HG03469 (cell line): ENCODE measurements around the gene RAB3B.
"Not testable (repeated sequence)": the region's sequence is repeated elsewhere in the genome, so short reads cannot be mapped to it uniquely, and the experiment has no call there.

Experiments
- ATAC-seq: cut with Tn5 transposase; IDR thresholded peaks from one replicate; pipeline ENCODE4 v1.9.1; 2021; ENCODE audit warnings: mild to moderate bottlenecking, moderate library complexity, moderate number of reproducible peaks; ENCODE audit not compliant: unreplicated experiment

Gene RAB3B

DNA sequence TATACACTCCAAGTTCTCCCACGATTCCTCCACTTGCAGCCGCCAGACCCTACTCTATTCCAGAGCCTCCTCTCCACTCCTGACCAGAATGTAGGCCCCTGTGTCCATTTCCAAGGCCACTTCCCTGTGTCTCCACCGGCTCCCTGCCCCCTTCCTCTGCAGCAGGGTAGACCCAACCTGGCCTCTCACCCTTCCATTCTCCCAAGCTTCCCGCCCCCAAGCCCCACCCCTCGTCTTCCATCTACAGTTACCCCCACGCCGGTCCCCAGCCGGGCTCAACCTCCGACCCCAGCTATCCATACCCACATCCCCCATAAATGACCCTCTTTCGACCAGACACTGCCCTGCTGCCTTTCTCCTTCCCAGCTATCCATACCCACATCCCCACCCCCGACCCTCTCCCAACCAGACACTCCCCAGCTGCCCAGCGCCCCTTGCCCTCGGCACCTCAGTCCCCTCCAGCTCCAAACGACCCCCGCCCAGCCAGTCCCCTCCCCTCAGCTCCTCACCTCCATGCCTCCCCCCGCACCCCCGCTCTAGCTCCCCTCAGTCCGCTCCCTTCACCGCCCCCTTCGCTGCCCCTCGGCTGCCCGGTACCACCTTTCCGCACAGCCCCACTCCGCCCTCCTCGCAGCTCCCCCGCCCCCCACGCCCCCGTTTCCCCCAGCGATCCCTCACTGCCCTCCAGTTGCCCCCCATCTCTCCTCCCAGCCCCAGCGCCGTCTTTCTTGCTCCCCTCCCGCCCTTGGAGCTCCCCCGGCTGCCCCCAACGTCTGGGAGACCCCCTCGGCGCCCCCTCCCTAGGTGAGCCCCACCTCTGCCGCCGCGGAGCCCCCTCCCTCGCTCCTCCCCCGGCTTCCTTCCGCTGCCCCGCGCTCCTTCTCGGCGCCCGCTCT, 670 bp downstream of the RAB3B start:
- ATAC-seq, result no peak

DNA sequence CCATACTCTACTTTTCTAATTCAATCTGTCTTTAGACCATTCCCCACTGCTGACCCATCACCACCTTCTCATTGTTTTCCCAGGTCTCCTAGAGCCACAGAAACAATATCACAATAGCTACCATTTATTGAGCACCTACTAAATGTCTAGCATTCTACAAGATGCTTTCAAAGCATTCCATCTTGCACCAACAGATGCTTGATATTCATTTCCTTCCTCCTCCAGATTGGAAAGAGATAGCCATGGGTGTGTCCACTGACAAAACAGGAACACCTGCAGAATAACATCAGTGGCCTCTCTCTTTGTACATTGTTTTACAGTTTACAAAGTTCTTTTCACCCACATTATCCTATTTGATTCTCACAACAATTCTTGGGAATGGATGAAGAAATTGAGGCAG, 2.2 kb downstream of the RAB3B start:
- no peak for ATAC-seq

DNA sequence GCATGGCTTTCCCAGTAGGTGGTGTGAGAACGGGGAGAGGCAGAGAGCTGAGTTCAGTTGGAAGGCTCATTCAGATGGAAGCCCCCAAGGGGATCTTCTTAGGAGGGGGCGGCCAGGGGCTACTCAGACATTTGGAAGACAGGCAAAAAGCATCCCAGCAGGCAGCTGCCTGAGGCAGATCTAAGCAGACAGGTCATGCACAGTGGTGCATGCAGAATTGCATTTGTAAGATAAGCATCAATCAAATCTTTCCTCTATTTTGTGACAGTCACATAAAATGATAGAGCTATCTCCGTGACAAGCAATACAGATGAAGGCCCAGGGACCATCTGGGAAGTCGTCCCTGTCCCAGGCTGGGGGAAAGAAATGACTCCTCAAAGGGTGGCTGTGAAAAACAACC, 3.8 kb downstream of the RAB3B start:
- ATAC-seq, result no peak

- ATAC-seq, result no peak
Observed at GRCh38 chr1:51982161-51982560, 8.3 kb downstream of the RAB3B start.

GRCh38 chr1:51981555-51981954, 8.9 kb downstream of the RAB3B start:
- ATAC-seq, result no peak

- ATAC-seq, result no peak
Observed at GRCh38 chr1:51978099-51978498, 12.4 kb downstream of the RAB3B start.

GRCh38 chr1:51976846-51977602, 13.5 kb downstream of the RAB3B start:
- no peak for ATAC-seq

GRCh38 chr1:51973587-51974474, 16.7 kb downstream of the RAB3B start:
- ATAC-seq, result no peak

GRCh38 chr1:51969038-51969705, 21.3 kb downstream of the RAB3B start:
- ATAC-seq, result no peak

DNA sequence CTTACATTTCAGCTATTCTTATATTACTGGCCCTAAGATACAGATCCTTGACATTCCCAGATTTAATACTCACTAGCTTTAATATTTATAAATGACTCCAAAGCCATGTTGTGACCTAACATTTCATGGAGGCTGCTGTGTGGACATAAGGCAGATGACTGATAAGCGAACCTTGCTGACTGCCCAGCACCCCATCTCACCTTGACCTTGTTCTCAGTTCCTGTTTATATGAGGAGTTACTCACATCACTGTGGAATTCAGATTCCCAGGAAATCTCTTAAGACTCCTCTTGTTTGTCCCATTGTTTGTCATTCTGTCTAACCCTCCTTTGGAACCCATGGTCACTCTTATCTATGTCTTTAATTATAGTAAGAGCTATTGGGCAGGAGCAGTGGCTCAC, 21.9 kb downstream of the RAB3B start:
- no peak for ATAC-seq

GRCh38 chr1:51967213-51967791, 23.2 kb downstream of the RAB3B start:
- not testable (repeated sequence) for ATAC-seq

GRCh38 chr1:51966559-51966958, 23.9 kb downstream of the RAB3B start:
- ATAC-seq, result no peak

GRCh38 chr1:51964309-51964696, 26.2 kb downstream of the RAB3B start:
- no peak for ATAC-seq

DNA sequence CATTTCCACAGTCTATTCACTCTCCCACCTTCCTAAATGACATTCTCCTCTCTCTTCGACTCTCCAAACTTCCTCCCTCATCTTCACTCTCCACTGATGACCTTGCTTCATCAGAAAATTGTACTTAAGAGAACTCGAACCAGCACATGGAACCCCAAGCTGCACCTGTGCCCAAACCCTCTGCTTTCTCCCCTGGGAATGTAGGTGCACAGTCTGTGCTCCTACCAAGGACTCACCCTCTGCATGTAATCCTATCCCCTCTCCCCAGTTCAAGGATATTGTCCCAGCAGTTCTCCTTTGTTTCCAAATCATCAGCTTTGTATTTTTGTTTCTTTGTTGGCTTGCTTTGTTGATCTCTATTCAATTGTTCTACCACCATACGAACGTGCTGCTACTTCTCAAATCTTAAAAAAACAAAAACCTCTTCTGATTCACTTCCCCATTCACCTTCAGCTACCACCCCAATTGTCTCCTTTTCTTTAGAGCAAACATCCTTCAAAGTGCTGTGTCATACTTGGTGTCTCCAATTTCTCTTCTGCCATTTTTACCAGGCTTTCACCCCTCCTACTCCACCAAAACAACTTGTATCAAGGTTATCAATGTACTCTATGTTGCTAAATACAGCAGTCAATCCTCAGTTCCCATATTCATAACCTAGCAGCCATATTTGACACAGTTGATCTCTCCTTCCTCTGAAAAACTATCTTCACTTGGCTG, 26.8 kb downstream of the RAB3B start:
- ATAC-seq, result no peak

DNA sequence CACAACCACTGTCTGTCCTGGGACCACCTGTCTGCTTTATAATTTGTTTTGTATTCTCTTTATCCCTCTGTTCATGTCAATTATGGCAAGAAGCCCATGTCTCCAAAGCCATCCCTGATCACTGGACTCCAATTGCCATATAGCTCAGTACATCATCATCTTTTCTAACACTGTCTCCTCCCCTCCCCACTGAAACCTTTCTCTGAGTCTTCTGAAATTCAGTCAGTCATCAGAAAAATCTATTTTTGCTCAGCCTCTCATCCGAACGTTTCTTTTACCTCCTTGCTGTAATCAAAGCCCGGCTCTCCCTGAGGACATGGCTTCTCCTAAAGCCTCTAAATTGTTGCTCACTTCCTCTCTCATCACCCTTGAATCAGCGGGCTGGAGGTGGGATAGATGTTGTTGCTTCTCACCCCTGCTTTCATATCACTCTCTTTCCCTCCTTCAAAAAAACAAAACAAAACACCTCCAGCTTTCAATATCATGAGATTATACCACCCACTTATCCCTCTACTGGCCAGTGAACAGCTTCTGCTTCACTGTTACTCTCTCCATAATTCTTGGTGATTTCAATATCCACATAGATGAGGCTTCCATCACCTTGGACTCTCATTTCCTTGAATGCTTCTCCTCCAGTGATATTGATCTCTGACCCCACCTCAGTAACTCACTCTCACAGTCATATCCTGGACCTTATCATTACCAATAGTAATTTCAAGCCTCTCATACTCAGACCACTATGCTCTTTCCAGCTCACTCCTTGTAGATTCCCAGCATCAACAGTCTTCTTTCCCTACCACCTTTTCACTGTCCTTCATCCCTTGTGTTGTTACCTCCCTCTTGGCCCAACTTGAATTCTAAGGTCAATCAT, 27.8 kb downstream of the RAB3B start:
- ATAC-seq, result no peak

DNA sequence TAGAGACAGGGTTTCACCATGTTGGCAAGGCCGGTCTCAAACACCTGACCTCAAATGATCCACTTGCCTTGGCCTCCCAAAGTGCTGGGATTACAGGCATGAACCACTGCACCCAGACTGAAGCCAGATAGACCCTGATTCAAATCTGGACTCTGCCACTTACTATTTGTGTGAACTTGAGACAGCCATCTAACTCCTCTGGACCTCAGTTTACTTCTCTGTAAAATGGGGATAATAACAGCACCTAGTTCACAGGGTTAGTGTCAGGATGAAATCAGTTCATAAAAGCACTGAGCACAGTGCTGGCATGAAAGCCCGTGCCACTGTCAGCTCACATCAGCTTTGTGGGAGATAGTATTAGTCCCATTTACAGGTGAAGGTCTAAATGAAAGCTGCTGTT, 28.5 kb downstream of the RAB3B start:
- ATAC-seq, result no peak

DNA sequence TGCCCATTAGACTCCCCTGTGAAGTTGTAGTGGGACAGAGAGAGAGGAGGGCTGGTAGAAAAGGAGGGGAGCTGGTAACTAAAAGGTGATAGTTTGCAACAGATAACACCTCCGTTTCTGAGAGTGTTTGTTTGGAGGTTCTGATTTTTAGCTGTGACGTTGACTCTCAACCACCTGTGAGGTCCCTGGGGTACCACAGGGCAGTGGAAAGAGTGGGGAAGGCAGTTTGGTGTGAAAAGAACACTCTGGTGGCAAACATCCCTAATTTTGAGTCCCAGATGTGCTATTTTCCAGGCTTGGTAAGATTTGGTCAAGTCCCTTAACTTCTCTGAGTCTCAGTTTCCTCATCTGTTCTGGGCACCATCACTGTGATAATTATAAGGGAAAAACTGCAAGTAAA, 29.3 kb downstream of the RAB3B start:
- ATAC-seq, result no peak

GRCh38 chr1:51960262-51960661, 30.2 kb downstream of the RAB3B start:
- no peak for ATAC-seq

DNA sequence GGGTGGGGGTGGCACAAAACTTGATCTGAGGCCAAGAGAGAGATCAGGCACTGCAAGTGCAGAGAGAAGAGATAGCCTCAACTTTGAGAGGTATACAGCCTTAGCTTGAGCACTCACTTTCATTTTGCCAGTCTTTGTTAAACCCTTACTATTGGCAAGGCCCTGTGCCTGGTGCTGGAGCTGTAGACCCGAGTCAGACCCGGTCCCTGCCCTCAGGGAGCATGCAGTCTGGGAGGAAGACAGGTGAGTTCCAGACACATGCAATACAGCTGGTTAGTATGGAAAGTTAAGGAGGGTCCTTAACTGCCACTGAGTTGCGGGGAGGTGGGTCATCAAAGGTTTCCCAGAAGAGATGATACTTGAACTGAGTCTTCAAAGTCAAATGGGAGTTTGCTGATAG, 31.7 kb downstream of the RAB3B start:
- no peak for ATAC-seq
